Upper lobe of right lung (tissue), 1 donor: ENCODE measurements around the gene CTBP2. TPM values are rescaled to one million over a fixed set of nuclear protein-coding genes. Genes with fewer than 3 reads are reported as not detected.
"Not testable (repeated sequence)": the region's sequence is repeated elsewhere in the genome, so short reads cannot be mapped to it uniquely, and the experiment has no call there.

Source experiments
- ATAC-seq: fragments of 200-7000 bp; cut with Tn5 transposase; one replicate; pipeline ENCODE4 v1.9.1; 2020; ENCODE audit warnings: mild to moderate bottlenecking, moderate library complexity
- DNase-seq: peaks from one replicate; pipeline ENCODE4 v3.0.0-alpha.2; 2020
- H3K27ac ChIP-seq: fragments of 200-600 bp; one replicate; pipeline ENCODE4 v1.8.0; 2022
- H3K27me3 ChIP-seq: fragments of 200-600 bp; one replicate; pipeline ENCODE4 v1.8.0; 2022; ENCODE audit warnings: mild to moderate bottlenecking
- H3K36me3 ChIP-seq: fragments of 200-600 bp; one replicate; pipeline ENCODE4 v1.8.0; 2022
- H3K4me1 ChIP-seq: fragments of 200-600 bp; one replicate; pipeline ENCODE4 v1.8.0; 2022
- H3K4me3 ChIP-seq: fragments of 200-600 bp; one replicate; pipeline ENCODE4 v1.8.0; 2022; ENCODE audit warnings: mild to moderate bottlenecking
- H3K9me3 ChIP-seq: fragments of 200-600 bp; one replicate; pipeline ENCODE4 v1.8.0; 2022
- CTCF ChIP-seq: fragments of 200-600 bp; IDR thresholded peaks from one replicate; pipeline ENCODE4 v1.8.0; 2022; ENCODE audit warnings: antibody characterized with exemption
- intact Hi-C: fragments of 100-400 bp; cut with DNase I; formaldehyde crosslinking; loops from one replicate; pipeline ENCODE4 v1.11.0; 2022
- total RNA-seq: library from RNA; stranded (reverse); fragmentation: NEBNext Ultra II Directional; extraction: Animal tissue kit (Norgen Biotek cat#: 25700); gene quantifications from one replicate; pipeline ENCODE4 v1.2.1, GENCODE V29; 2021
- donor health status: DM: no; HTN: yes; CAD: no; lungs with severe emphysema.

CTBP2 gene
- total RNA-seq, 1 donor from 2014 or later: 66.7 TPM

- no peak for ATAC-seq
- Histone ChIP-seq H3K27ac (no peak overlapping the region), H3K36me3 (no peaks in the 10 kb centered on the region), H3K9me3 (no peaks in the 10 kb centered on the region), H3K4me1 (no peaks in the 10 kb centered on the region), H3K27me3 (no peaks in the 10 kb centered on the region), H3K4me3 (no peak overlapping the region)
- TF ChIP-seq CTCF: no peak
- DNase-seq: no peak
- intact Hi-C loops: no loop called here
Observed at GRCh38 chr10:125190414-125190813, 30.1 kb upstream of the CTBP2 start.

DNA sequence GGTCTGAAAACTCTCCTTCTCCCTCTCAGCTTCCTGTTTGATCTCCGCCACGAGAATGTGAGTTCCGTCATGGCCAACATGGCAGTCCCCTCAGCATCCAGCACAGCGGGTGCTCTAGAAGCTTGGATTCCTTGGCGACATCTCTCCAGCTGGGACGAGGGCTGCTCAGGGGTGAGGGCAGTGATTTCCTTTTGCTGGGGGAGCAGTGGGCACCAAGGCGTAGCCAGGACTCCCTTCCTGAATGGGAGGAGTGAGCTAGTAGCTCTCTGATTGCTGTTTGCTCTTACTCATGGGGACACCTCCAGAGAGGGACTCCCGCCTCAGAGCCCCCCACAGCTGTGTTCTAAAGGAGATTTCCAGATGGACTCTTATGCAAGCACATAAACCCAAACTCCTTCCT lies 28.8 kb upstream of the CTBP2 start:
- H3K9me3 ChIP-seq: no peaks in the 10 kb centered on the region
- intact Hi-C loops: no loop called here
- no peak overlapping the region for H3K27ac ChIP-seq
- no peak overlapping the region for H3K4me3 ChIP-seq
- H3K36me3 ChIP-seq: no peaks in the 10 kb centered on the region
- H3K27me3 ChIP-seq: no peaks in the 10 kb centered on the region
- DNase-seq (no peak), ATAC-seq (no peak)
- no peaks in the 10 kb centered on the region for H3K4me1 ChIP-seq
- TF ChIP-seq CTCF: no peak

DNA sequence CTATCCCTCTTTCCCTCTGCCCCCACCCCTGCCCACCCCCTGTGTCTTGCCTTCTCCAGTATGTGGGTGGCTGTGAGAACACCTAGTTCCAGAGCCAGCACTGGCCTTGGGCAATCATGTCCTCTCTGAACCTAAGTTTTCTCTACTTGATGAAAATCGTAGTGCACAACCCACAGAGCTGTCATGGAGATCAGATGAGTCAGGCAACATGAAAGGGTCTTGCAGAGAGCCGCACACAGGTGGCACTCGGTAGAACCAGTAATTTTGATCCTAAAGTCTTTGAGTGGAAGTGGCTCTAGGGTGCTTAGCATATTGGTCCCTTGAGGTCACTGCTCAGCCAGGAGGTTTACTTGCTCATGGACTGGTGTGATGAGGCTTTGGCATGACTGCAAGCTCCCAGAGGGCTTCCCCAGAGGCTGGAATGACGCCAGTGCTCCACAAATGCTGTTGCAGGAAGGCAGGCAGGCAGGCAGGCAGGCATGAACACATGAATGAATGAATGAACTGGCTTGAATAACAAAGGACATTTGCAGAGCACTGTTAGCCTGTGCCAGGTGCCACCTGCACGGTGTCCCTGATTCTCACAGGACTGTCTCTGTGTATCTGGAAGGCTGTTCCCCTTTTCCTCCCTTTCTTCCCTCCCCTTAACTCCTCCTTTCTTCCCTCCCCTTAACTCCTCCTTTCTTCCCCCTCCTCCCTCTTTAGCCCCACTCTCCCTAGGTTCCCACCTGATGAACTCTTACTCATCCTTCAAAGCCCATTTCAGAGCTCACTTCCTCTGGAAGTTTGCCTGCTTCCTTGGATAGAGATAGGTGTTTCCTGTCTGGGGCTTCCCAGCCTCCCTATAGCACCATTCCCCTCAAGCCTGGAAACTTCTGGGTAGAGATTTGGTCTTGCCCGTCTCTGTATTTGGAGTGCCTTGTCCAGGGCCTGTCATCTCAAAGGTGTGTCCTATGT lies 27.2 kb upstream of the CTBP2 start:
- Histone ChIP-seq H3K4me1 (no peaks in the 10 kb centered on the region), H3K27ac (no peak overlapping the region), H3K36me3 (no peaks in the 10 kb centered on the region), H3K4me3 (no peak overlapping the region), H3K27me3 (no peaks in the 10 kb centered on the region), H3K9me3 (no peaks in the 10 kb centered on the region)
- no peak for TF ChIP-seq CTCF
- DNase-seq (no peak), ATAC-seq (no peak)
- intact Hi-C loops: no loop called here

GRCh38 chr10:125186431-125187170 lies 26.2 kb upstream of the CTBP2 start:
- DNase-seq (no peak), ATAC-seq (no peak)
- no peak for TF ChIP-seq CTCF
- Histone ChIP-seq H3K36me3 (no peaks in the 10 kb centered on the region), H3K27me3 (no peaks in the 10 kb centered on the region), H3K4me3 (no peak overlapping the region), H3K9me3 (no peaks in the 10 kb centered on the region), H3K27ac (no peak overlapping the region), H3K4me1 (no peaks in the 10 kb centered on the region)
- intact Hi-C loops: no loop called here

DNA sequence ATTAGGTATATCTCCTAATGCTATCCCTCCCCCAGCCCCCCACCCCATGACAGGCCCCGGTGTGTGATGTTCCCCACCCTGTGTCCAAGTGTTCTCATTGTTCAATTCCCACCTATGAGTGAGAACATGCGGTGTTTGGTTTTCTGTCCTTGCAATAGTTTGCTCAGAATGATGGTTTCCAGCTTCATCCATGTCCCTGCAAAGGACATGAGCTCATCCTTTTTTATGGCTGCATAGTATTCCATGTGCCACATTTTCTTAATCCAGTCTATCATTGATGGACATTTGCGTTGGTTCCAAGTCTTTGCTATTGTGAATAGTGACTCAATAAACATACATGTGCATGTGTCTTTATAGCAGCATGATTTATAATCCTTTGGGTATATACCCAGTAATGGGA lies 18.7 kb upstream of the CTBP2 start:
- H3K27me3 ChIP-seq, H3K36me3 ChIP-seq, H3K4me1 ChIP-seq, H3K9me3 ChIP-seq, intact Hi-C loops, ATAC-seq, DNase-seq, H3K27ac ChIP-seq, H3K4me3 ChIP-seq: not testable (repeated sequence)
